ENCODE data around the gene ARHGEF16. TPM values are rescaled to one million over a fixed set of nuclear protein-coding genes. Genes with fewer than 3 reads are reported as not detected.

The ARHGEF16 gene
- total RNA-seq, 1 experiment from 2014 or later = 17.2 TPM

DNA sequence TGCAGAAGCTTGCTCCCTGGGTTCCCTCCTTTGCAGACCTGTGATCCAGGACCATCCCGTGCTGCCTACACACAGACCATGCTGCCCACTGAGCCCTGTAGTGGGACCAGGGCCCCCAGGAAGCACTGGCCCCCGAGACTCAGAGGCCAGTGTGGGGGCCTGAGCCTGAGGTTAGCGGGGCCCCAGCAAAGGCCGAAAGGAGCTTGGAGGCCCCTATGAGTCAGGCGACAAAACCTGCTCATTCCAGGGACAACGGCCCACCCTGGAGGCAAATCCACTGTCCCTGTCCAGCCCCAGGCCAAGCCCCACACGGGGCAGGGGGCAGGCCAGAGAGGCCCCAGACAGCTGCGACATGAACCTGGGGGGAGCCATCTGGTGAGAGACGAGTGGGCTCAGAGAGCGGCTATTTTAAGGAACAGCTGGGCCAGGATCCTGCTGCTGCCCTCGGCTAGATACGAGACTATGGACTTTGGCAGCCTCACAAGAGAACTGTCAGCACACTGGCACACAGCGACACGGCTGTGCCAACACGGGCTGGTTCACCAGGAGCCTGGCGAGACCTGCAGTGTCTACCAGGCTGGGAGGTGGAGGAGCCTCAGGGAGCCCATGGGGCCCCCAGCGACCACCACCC, 74.7 kb downstream of the ARHGEF16 start:
- H3K4me1 Mint-ChIP-seq = peaks cover 10% of the 10 kb centered on the region
- DNase-seq (ENCODE audit: low spot score) (no peak), ATAC-seq (no peak)
- TF ChIP-seq GTF2I (CRISPR knock-in tag; conservative IDR thresholded peaks at IDR 0.05) = no peak
- TF ChIP-seq, protein P1, sequence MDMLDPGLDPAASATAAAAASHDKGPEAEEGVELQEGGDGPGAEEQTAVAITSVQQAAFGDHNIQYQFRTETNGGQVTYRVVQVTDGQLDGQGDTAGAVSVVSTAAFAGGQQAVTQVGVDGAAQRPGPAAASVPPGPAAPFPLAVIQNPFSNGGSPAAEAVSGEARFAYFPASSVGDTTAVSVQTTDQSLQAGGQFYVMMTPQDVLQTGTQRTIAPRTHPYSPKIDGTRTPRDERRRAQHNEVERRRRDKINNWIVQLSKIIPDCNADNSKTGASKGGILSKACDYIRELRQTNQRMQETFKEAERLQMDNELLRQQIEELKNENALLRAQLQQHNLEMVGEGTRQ (CRISPR knock-in tag; IDR thresholded peaks at IDR 0.05) = no peak
- TF ChIP-seq, protein P2, sequence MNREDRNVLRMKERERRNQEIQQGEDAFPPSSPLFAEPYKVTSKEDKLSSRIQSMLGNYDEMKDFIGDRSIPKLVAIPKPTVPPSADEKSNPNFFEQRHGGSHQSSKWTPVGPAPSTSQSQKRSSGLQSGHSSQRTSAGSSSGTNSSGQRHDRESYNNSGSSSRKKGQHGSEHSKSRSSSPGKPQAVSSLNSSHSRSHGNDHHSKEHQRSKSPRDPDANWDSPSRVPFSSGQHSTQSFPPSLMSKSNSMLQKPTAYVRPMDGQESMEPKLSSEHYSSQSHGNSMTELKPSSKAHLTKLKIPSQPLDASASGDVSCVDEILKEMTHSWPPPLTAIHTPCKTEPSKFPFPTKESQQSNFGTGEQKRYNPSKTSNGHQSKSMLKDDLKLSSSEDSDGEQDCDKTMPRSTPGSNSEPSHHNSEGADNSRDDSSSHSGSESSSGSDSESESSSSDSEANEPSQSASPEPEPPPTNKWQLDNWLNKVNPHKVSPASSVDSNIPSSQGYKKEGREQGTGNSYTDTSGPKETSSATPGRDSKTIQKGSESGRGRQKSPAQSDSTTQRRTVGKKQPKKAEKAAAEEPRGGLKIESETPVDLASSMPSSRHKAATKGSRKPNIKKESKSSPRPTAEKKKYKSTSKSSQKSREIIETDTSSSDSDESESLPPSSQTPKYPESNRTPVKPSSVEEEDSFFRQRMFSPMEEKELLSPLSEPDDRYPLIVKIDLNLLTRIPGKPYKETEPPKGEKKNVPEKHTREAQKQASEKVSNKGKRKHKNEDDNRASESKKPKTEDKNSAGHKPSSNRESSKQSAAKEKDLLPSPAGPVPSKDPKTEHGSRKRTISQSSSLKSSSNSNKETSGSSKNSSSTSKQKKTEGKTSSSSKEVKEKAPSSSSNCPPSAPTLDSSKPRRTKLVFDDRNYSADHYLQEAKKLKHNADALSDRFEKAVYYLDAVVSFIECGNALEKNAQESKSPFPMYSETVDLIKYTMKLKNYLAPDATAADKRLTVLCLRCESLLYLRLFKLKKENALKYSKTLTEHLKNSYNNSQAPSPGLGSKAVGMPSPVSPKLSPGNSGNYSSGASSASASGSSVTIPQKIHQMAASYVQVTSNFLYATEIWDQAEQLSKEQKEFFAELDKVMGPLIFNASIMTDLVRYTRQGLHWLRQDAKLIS (CRISPR knock-in tag; IDR thresholded peaks at IDR 0.05; ENCODE audit: borderline replicate concordance) = no peak
- no peak for TF ChIP-seq ATF1 (CRISPR knock-in tag; IDR thresholded peaks at IDR 0.05)
- CTCF ChIA-PET = interaction anchor here (1.4 to 5.2 kb wide), 7 partner anchors 10 to 90 kb away, joined by 3 to 42 read pairs (median 27); no protein-coding TSS in a partner anchor
- H3K36me3 Mint-ChIP-seq = no peaks in the 10 kb centered on the region
- peaks cover 24% of the 10 kb centered on the region for H3K27me3 Mint-ChIP-seq (ENCODE audit: low read depth)
- POLR2A ChIA-PET = no interaction called here
- no peaks in the 10 kb centered on the region for H3K9me3 Mint-ChIP-seq
- H3K27ac Mint-ChIP-seq = no peak overlapping the region
- H3K4me3 Mint-ChIP-seq = no peak overlapping the region

- peaks cover 10% of the 10 kb centered on the region for H3K4me1 Mint-ChIP-seq
- no peaks in the 10 kb centered on the region for H3K36me3 Mint-ChIP-seq
- peak overlapping the region; percentile 62 for H3K4me3 Mint-ChIP-seq
- peak; percentile 21 for ATAC-seq
- H3K9me3 Mint-ChIP-seq = no peaks in the 10 kb centered on the region
- TF ChIP-seq ZNF423 (CRISPR knock-in tag; IDR thresholded peaks at IDR 0.05) = peak; percentile 43; the same call in 1 of the 2 replicates
- TF ChIP-seq PRRX2 (CRISPR knock-in tag; IDR thresholded peaks at IDR 0.05) = no peak
- TF ChIP-seq MAX (CRISPR knock-in tag; IDR thresholded peaks at IDR 0.05) = no peak
- no peak for TF ChIP-seq HMGA2 (CRISPR knock-in tag; IDR thresholded peaks at IDR 0.05)
- TF ChIP-seq, protein P3, sequence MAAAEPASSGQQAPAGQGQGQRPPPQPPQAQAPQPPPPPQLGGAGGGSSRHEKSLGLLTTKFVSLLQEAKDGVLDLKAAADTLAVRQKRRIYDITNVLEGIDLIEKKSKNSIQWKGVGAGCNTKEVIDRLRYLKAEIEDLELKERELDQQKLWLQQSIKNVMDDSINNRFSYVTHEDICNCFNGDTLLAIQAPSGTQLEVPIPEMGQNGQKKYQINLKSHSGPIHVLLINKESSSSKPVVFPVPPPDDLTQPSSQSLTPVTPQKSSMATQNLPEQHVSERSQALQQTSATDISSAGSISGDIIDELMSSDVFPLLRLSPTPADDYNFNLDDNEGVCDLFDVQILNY (CRISPR knock-in tag; IDR thresholded peaks at IDR 0.05) = no peak
- no peak for TF ChIP-seq ZNF416 (CRISPR knock-in tag; IDR thresholded peaks at IDR 0.05)
- no peak for TF ChIP-seq PRDM15 (CRISPR knock-in tag; IDR thresholded peaks at IDR 0.05)
- CTCF ChIA-PET = interaction anchor here (1.0 to 5.2 kb wide), 8 partner anchors 11 to 106 kb away, joined by 3 to 42 read pairs (median 23); no protein-coding TSS in a partner anchor
- H3K27ac Mint-ChIP-seq = no peak overlapping the region
- peaks cover 24% of the 10 kb centered on the region for H3K27me3 Mint-ChIP-seq (ENCODE audit: low read depth)
- POLR2A ChIA-PET = no interaction called here
- peak; percentile 46 for DNase-seq (ENCODE audit: low spot score)
Measured at GRCh38 chr1:3530086-3530925, 75.8 kb downstream of the ARHGEF16 start.

Other genes starting within 250 kb of the ARHGEF16 start
- 24.9 to 32.4 TPM (median 27.2 TPM) in 3 replicates for gene MEGF6, start 156.8 kb downstream of the ARHGEF16 start, total RNA-seq (2021)
- gene TPRG1L, start 170.3 kb downstream of the ARHGEF16 start, total RNA-seq (2021) = 20.9 to 22.3 TPM (median 20.9 TPM) in 3 replicates
- gene WRAP73, start 195.4 kb downstream of the ARHGEF16 start, total RNA-seq (2021) = 33.8 to 39.2 TPM (median 34.7 TPM) in 3 replicates
- 5.7 to 6.4 TPM (median 5.8 TPM) in 3 replicates for gene TP73, start 197.9 kb downstream of the ARHGEF16 start, total RNA-seq (2021)

Data from WTC11 (cell line).